Astrocyte of the cerebellum (primary cell): ENCODE results near the gene XPNPEP1.

ENCODE experiments used
- DNase-seq: peaks from one replicate; pipeline ENCODE4 v3.0.0-alpha.2; 2011; ENCODE audit warnings: low read depth
- H3K4me3 ChIP-seq: 2 replicates; pipeline ENCODE4 v1.5.1; 2011; ENCODE audit warnings: mild to moderate bottlenecking, low read depth, low read length, moderate library complexity
- CTCF ChIP-seq: IDR thresholded peaks from 2 replicates; pipeline ENCODE4 v1.5.1; 2012; ENCODE audit warnings: low read length, low read depth, moderate library complexity, mild to moderate bottlenecking; ENCODE audit errors: missing control alignments
- in situ Hi-C: cut with HindIII; loops from 2 replicates; pipeline ENCODE4 v1.10.0; 2017; ENCODE audit warnings: low sequenced_read_pairs

The XPNPEP1 gene

GRCh38 chr10:109895095-109895818, 28.1 kb downstream of the XPNPEP1 start:
- in situ Hi-C loops = loop anchor here (25.0 kb wide), 2 partner anchors 192 to 392 kb away; no protein-coding TSS in a partner anchor
- no peak overlapping the region for H3K4me3 ChIP-seq
- TF ChIP-seq CTCF = no peak
- peak; percentile 44 for DNase-seq

GRCh38 chr10:109894516-109894915, 28.8 kb downstream of the XPNPEP1 start:
- in situ Hi-C loops = loop anchor here (25.0 kb wide), 2 partner anchors 193 to 393 kb away; no protein-coding TSS in a partner anchor
- no peak overlapping the region for H3K4me3 ChIP-seq
- peak; percentile 80 for DNase-seq
- TF ChIP-seq CTCF = no peak

- in situ Hi-C loops = loop anchor here (25.0 kb wide), 2 partner anchors 194 to 394 kb away; no protein-coding TSS in a partner anchor
- DNase-seq = no peak
- TF ChIP-seq CTCF = no peak
- H3K4me3 ChIP-seq = no peak overlapping the region
These were observed 29.9 kb downstream of the XPNPEP1 start for GRCh38 chr10:109893386-109893785.

- in situ Hi-C loops = loop anchor here (25.0 kb wide), 2 partner anchors 194 to 394 kb away; no protein-coding TSS in a partner anchor
- TF ChIP-seq CTCF = no peak
- DNase-seq = no peak
These were observed 30.4 kb downstream of the XPNPEP1 start for GRCh38 chr10:109892931-109893330.

GRCh38 chr10:109892117-109892516, 31.2 kb downstream of the XPNPEP1 start:
- H3K4me3 ChIP-seq = no peak overlapping the region
- no peak for TF ChIP-seq CTCF
- no peak for DNase-seq
- in situ Hi-C loops = loop anchor here (25.0 kb wide), 2 partner anchors 195 to 395 kb away; no protein-coding TSS in a partner anchor

More at GRCh38 chr10:109892931-109893330, 30.4 kb downstream of the XPNPEP1 start:
- no peak overlapping the region for H3K4me3 ChIP-seq

- in situ Hi-C loops = loop anchor here (25.0 kb wide), 2 partner anchors 196 to 396 kb away; no protein-coding TSS in a partner anchor
- DNase-seq = no peak
- no peak for TF ChIP-seq CTCF
- no peak overlapping the region for H3K4me3 ChIP-seq
These were observed 32.2 kb downstream of the XPNPEP1 start for GRCh38 chr10:109891105-109891504.
